ENCODE measurements around the gene VSIG10L2. TPM values are rescaled to one million over a fixed set of nuclear protein-coding genes. Genes with fewer than 3 reads are reported as not detected.

Gene VSIG10L2
- total and polyA plus RNA-seq, 2 donors from 2014 or later, result not detected

- H3K27me3 ChIP-seq (ENCODE audit: control insufficient read depth, insufficient read depth, low read length), result no peaks in the 10 kb centered on the region
- no peak overlapping the region for H3K27ac ChIP-seq (ENCODE audit: low read depth in 2 of 2, low read length in 2 of 2)
- no peaks in the 10 kb centered on the region for H3K4me1 ChIP-seq (ENCODE audit: control insufficient read depth in 2 of 3, insufficient read depth in 2 of 3, low read depth in 1 of 3, low read length in 3 of 3)
- no peak for FAIRE-seq
- no peaks in the 10 kb centered on the region for H3K9me3 ChIP-seq (ENCODE audit: control insufficient read depth in 2 of 3, insufficient read depth in 1 of 3, low read length in 3 of 3)
- no peak overlapping the region for H3K4me3 ChIP-seq (ENCODE audit: low read length in 3 of 3)
- TF ChIP-seq, protein P1, sequence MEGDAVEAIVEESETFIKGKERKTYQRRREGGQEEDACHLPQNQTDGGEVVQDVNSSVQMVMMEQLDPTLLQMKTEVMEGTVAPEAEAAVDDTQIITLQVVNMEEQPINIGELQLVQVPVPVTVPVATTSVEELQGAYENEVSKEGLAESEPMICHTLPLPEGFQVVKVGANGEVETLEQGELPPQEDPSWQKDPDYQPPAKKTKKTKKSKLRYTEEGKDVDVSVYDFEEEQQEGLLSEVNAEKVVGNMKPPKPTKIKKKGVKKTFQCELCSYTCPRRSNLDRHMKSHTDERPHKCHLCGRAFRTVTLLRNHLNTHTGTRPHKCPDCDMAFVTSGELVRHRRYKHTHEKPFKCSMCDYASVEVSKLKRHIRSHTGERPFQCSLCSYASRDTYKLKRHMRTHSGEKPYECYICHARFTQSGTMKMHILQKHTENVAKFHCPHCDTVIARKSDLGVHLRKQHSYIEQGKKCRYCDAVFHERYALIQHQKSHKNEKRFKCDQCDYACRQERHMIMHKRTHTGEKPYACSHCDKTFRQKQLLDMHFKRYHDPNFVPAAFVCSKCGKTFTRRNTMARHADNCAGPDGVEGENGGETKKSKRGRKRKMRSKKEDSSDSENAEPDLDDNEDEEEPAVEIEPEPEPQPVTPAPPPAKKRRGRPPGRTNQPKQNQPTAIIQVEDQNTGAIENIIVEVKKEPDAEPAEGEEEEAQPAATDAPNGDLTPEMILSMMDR (IDR thresholded peaks at IDR 0.05; ENCODE audit: borderline replicate concordance, extremely low read depth, insufficient read depth), result no peak
- intact Hi-C loops (cut with DNase I), result no loop called here
- no peak for DNase-seq
- H3K36me3 ChIP-seq (ENCODE audit: control insufficient read depth in 2 of 3, insufficient read depth in 3 of 3, low read length in 3 of 3), result no peaks in the 10 kb centered on the region
- H3K9ac ChIP-seq (ENCODE audit: low read length in 3 of 3), result no peak overlapping the region
Observed at GRCh38 chr11:125935618-125936199, 10.1 kb upstream of the VSIG10L2 start.

- FAIRE-seq (no peak), DNase-seq (no peak)
- TF ChIP-seq, protein P1 (IDR thresholded peaks at IDR 0.05; ENCODE audit: borderline replicate concordance, extremely low read depth, insufficient read depth), result no peak
- H3K4me1 ChIP-seq (ENCODE audit: control insufficient read depth in 2 of 3, insufficient read depth in 2 of 3, low read depth in 1 of 3, low read length in 3 of 3), result no peaks in the 10 kb centered on the region
- H3K9ac ChIP-seq (ENCODE audit: low read length in 3 of 3), result no peak overlapping the region
- intact Hi-C loops (cut with DNase I), result no loop called here
- no peak overlapping the region for H3K4me3 ChIP-seq (ENCODE audit: low read length in 3 of 3)
- no peaks in the 10 kb centered on the region for H3K27me3 ChIP-seq (ENCODE audit: control insufficient read depth, insufficient read depth, low read length)
- H3K9me3 ChIP-seq (ENCODE audit: control insufficient read depth in 2 of 3, insufficient read depth in 1 of 3, low read length in 3 of 3), result no peaks in the 10 kb centered on the region
- no peak overlapping the region for H3K27ac ChIP-seq (ENCODE audit: low read depth in 2 of 2, low read length in 2 of 2)
- no peaks in the 10 kb centered on the region for H3K36me3 ChIP-seq (ENCODE audit: control insufficient read depth in 2 of 3, insufficient read depth in 3 of 3, low read length in 3 of 3)
Observed at GRCh38 chr11:125938418-125938817, 7.4 kb upstream of the VSIG10L2 start.

GRCh38 chr11:125939081-125939521, 6.7 kb upstream of the VSIG10L2 start:
- TF ChIP-seq, protein P1 (IDR thresholded peaks at IDR 0.05; ENCODE audit: borderline replicate concordance, extremely low read depth, insufficient read depth), result no peak
- no peak for DNase-seq
- Histone ChIP-seq H3K9ac (ENCODE audit: low read length in 3 of 3) (no peak overlapping the region), H3K4me3 (ENCODE audit: low read length in 3 of 3) (no peak overlapping the region), H3K4me1 (ENCODE audit: control insufficient read depth in 2 of 3, insufficient read depth in 2 of 3, low read depth in 1 of 3, low read length in 3 of 3) (no peaks in the 10 kb centered on the region), H3K9me3 (ENCODE audit: control insufficient read depth in 2 of 3, insufficient read depth in 1 of 3, low read length in 3 of 3) (no peaks in the 10 kb centered on the region), H3K36me3 (ENCODE audit: control insufficient read depth in 2 of 3, insufficient read depth in 3 of 3, low read length in 3 of 3) (no peaks in the 10 kb centered on the region), H3K27ac (ENCODE audit: low read depth in 2 of 2, low read length in 2 of 2) (no peak overlapping the region), H3K27me3 (ENCODE audit: control insufficient read depth, insufficient read depth, low read length) (no peaks in the 10 kb centered on the region)
- intact Hi-C loops (cut with DNase I), result no loop called here
- no peak for FAIRE-seq

GRCh38 chr11:125940145-125940544, 5.7 kb upstream of the VSIG10L2 start:
- Histone ChIP-seq H3K27ac (ENCODE audit: low read depth in 2 of 2, low read length in 2 of 2) (no peak overlapping the region), H3K9me3 (ENCODE audit: control insufficient read depth in 2 of 3, insufficient read depth in 1 of 3, low read length in 3 of 3) (no peaks in the 10 kb centered on the region), H3K4me1 (ENCODE audit: control insufficient read depth in 2 of 3, insufficient read depth in 2 of 3, low read depth in 1 of 3, low read length in 3 of 3) (no peaks in the 10 kb centered on the region), H3K4me3 (ENCODE audit: low read length in 3 of 3) (no peak overlapping the region), H3K36me3 (ENCODE audit: control insufficient read depth in 2 of 3, insufficient read depth in 3 of 3, low read length in 3 of 3) (no peaks in the 10 kb centered on the region), H3K9ac (ENCODE audit: low read length in 3 of 3) (no peak overlapping the region), H3K27me3 (ENCODE audit: control insufficient read depth, insufficient read depth, low read length) (no peaks in the 10 kb centered on the region)
- intact Hi-C loops (cut with DNase I), result no loop called here
- FAIRE-seq, result no peak
- TF ChIP-seq, protein P1 (IDR thresholded peaks at IDR 0.05; ENCODE audit: borderline replicate concordance, extremely low read depth, insufficient read depth), result no peak
- DNase-seq, result no peak

Measured in kidney (tissue), 14 donors.